ENCODE results near the gene AHCYL2.
"Not testable (repeated sequence)": the region's sequence is repeated elsewhere in the genome, so short reads cannot be mapped to it uniquely, and the experiment has no call there.

AHCYL2 gene

GRCh38 chr7:129240119-129240820 lies 15.4 kb downstream of the AHCYL2 start:
- DNase-seq (ENCODE audit: low read depth in 2 of 2, low spot score in 1 of 2) = no peak

GRCh38 chr7:129244220-129244619 lies 19.4 kb downstream of the AHCYL2 start:
- no peak for DNase-seq (ENCODE audit: low read depth in 2 of 2, low spot score in 1 of 2)

DNA sequence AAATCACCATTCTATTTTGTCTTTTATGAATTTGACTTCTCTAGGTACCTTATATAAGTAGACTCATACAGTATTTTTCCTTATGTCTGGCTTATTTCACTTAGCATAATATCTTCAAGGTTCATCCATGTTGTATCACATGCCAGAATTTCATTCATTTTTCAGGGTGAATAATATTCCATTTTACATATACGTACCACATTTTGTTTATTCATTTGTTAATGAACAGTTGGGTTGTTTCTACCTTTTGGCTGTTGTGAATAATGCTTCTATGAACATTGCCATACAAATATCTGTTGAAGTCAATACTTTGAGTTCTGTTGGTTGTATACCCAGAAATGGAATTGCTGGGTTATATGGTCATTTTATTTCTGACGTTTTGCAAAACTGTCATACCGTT lies 20.7 kb downstream of the AHCYL2 start:
- DNase-seq (ENCODE audit: low read depth in 2 of 2, low spot score in 1 of 2) = no peak

DNA sequence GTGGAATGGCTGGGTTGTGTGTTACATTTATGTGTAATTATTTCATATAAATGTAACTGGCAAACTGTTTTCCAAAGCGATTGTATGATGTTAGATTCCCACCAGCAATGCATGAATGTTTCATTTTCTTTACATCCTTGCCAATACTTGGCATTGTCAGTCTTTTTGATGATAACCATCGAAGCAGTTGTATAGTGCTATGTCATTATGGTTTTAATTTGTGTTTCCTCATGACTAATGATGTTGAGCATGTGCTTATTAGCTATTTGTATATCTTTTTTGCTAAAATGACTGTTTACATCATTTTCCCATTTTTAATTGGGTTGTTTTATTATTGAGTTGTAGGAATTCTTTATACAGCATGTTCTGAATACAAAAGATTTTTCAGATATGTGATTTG lies 22.3 kb downstream of the AHCYL2 start:
- no peak for DNase-seq (ENCODE audit: low read depth in 2 of 2, low spot score in 1 of 2)

DNA sequence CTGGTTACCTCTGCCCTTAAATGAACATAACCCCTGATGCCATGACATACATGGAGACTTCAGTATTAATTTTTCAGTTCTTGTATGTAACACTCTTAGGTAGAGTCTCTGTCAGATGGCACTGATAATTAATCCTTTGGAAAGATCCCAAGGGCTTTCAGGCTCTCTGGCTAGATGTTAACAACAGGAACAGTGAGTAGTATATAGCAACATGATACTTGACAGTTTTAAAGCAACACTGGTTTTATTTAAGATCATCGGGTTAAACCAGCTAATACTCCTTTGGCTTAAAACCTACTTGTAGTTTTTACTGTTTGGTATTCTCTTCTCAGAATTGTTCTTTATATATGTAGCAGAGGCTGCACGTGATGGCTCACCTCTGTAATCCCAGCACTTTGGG lies 27.3 kb downstream of the AHCYL2 start:
- no peak for DNase-seq (ENCODE audit: low read depth in 2 of 2, low spot score in 1 of 2)

- DNase-seq (ENCODE audit: low read depth in 2 of 2, low spot score in 1 of 2) = not testable (repeated sequence)
Observed at GRCh38 chr7:129252603-129253002, 27.8 kb downstream of the AHCYL2 start.

DNA sequence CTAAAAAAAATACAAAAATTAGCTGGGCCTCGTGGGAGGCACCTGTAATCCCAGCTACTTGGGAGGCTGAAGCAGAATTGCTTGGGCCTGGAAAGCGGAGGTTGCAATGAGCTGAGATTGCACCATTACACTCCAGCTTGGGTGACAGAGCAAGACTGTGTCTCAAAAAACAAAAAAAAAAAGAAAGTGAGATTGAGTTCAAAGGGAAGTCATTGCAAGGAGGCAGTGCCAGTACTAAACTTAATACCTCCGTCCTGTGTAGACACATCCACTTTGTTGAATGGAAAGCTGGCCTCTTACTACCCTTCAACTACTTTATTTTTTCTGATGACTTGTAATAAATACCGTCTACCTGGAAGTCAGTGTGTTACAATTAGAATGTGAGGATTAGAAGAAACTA lies 31.0 kb downstream of the AHCYL2 start:
- no peak for DNase-seq (ENCODE audit: low read depth in 2 of 2, low spot score in 1 of 2)

DNA sequence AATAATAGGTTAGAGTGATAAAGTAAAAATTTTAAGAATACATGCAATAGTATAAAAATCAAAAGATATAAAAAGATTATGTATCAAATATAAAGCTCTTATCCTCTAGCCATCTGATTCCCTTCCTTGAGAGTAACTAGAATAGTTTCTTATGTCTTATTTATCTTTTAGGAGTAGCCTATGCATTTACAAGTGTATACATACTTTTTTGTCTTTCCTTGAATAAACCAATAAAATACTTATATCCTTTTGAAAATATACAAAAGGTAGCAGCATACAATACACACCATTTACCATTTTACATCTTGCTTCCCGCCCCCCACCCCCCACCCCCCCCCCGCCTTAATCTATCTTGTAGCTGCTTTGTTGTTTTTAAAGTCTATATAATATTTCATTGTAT lies 31.4 kb downstream of the AHCYL2 start:
- no peak for DNase-seq (ENCODE audit: low read depth in 2 of 2, low spot score in 1 of 2)

- DNase-seq (ENCODE audit: low read depth in 2 of 2, low spot score in 1 of 2) = no peak
Observed at GRCh38 chr7:129257168-129257567, 32.3 kb downstream of the AHCYL2 start.

DNA sequence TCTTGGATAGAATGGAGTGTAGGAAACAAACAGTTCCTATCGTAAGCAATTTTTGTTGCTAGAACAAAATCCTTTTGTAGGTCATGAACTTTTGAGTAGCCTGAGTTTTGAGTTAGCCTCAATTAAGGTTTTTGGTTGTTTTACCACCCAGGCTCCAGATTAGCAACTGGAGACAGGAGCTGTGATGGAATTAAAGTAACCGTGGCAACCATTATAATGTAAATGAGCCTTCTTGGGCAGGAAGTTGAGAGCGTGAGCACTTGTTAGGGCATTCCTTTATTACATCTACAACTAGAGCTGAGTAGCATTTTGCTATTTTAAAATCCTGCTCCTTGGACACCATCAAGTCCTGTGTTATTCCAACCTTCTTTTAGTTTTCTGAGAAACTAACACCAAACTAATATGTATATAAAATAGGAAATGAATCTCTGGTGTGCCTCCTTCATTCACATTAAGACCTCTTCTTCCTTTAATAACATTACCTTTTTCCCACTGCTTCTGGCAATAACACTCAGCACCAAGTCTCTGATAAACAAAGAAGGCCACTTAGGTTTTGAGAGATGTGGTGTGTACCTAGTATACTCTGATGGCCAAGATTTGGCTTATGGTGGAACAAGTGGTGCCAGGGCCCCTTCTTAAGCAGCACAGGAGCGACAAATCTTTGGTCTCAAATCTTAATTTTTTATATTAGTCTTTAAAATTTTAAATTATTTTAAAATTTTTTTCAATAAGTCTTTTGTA lies 34.0 kb downstream of the AHCYL2 start:
- DNase-seq (ENCODE audit: low read depth in 2 of 2, low spot score in 1 of 2) = no peak

DNA sequence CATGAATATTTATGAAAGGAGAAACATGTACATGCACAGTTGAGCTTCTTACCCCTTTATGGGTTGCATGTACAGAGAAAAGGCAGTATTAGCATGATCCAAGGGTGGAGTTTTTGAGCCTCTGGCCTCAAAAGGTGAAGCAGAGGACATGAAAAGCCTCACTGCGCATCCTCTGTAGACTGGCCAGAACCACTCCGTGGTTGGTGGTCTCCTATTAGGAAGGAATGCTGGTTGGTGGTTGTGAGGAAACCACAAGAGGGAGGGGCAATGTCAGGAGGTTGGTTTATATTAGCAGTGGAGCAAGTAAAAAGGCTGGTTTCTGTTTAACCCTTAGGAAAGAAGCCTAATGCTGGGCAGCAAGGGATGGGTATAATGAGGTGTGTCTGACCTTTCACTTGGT lies 37.5 kb downstream of the AHCYL2 start:
- no peak for DNase-seq (ENCODE audit: low read depth in 2 of 2, low spot score in 1 of 2)

- no peak for DNase-seq (ENCODE audit: low read depth in 2 of 2, low spot score in 1 of 2)
Observed at GRCh38 chr7:129263168-129263567, 38.3 kb downstream of the AHCYL2 start.

GRCh38 chr7:129264534-129264933 lies 39.7 kb downstream of the AHCYL2 start:
- DNase-seq (ENCODE audit: low read depth in 2 of 2, low spot score in 1 of 2) = no peak

DNA sequence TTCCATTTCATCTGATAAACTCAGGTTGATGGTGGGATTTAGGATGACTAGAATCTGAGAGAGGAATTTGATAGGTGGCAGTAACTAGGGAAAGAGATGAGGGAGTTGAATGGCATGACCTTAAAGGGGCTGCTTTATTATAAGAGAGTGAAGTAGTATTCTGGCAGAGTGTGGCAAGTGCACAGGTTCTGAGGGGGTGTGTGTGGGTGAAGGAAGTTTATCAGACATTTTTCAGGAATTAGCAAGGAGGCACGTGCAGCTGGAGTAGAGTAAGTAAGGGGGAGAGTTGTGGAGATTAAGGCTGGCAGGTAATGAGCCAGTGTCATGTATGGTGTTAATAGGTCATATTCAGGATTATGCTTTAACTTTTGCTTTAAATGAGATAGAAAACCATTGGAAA lies 40.5 kb downstream of the AHCYL2 start:
- no peak for DNase-seq (ENCODE audit: low read depth in 2 of 2, low spot score in 1 of 2)

DNA sequence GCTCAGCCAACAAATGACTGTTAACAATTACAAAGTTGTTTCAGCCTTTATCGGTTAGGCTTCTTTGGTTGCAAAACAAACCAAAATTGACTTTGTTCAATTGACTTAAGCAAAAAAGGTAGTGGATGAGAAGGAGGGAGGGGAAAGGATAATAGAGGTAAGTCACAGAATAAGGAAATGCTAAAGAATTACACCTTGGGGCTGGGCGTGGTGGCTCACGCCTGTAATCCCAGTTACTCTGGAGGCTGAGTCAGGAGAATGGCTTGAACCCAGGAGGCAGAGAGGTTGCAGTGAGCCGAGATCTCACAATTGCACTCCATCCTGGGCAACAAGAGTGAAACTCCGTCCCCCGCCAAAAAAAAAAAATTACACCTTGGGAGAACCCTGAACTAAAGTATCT lies 41.4 kb downstream of the AHCYL2 start:
- DNase-seq (ENCODE audit: low read depth in 2 of 2, low spot score in 1 of 2) = no peak

GRCh38 chr7:129270077-129270476 lies 45.2 kb downstream of the AHCYL2 start:
- no peak for DNase-seq (ENCODE audit: low read depth in 2 of 2, low spot score in 1 of 2)

DNA sequence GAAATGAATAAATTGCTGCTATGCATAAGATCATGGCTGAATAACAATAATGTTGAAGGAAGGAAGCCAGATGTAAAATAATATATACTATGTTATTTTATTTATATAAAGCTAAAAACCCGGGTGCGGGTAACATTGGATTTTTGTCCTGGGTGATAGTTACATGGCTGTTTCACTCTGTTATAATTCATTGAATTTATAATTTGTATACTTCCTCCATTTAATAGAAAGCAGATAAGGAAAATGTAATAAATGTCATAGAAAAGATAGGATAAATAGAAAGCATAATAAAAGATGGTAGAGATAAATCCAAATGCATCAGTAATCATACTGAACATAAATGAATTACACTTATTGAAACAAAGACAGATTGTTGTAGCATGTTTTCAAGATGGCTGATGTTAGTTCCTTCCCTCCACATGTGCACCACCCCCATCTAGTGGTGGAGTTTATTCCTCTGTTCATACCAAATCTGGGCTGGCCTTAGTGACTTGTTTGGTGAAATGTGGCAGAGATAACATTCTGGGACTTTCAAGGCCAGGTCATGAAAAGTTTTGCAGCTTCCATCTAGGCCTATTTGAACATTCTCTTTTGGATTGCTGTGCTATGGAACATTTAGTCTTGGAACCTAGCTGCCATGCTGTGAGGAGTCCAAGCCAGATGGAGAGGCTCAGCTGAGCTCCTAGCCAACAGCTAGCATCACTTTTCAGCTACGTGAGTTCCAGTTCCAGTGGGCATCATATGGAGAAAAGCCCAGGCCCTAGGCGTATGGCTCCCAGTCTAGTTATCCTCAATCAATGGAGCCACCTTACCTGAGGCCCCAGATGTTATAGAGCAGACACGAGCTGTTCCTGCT lies 46.9 kb downstream of the AHCYL2 start:
- DNase-seq (ENCODE audit: low read depth in 2 of 2, low spot score in 1 of 2) = peak; percentile 5 to 36

- no peak for DNase-seq (ENCODE audit: low read depth in 2 of 2, low spot score in 1 of 2)
Observed at GRCh38 chr7:129273936-129274335, 49.1 kb downstream of the AHCYL2 start.

GRCh38 chr7:129277629-129278028 lies 52.8 kb downstream of the AHCYL2 start:
- DNase-seq (ENCODE audit: low read depth in 2 of 2, low spot score in 1 of 2) = no peak

GRCh38 chr7:129278688-129279087 lies 53.9 kb downstream of the AHCYL2 start:
- no peak for DNase-seq (ENCODE audit: low read depth in 2 of 2, low spot score in 1 of 2)

DNA sequence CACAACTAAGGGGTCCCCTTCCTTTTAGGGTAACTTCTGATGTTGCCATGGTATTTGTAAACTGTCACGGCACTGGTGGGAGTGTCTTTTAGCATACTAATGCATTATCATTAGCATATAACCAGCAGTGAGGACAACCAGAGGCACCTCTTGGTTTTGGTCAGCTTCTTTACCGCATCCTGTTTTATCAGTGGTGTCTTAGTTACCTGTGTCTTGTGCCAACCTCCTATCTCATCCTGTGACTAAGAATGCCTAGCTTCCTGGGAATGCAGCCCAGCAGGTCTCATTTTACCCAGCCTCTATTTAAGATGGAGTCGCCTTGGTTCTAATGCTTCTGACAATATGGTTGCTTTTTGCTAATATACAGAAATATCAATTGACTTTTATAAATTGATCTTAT lies 54.9 kb downstream of the AHCYL2 start:
- no peak for DNase-seq (ENCODE audit: low read depth in 2 of 2, low spot score in 1 of 2)

- DNase-seq (ENCODE audit: low read depth in 2 of 2, low spot score in 1 of 2) = no peak
Observed at GRCh38 chr7:129281163-129281562, 56.3 kb downstream of the AHCYL2 start.
